Suppressor macrophage treated with lipopolysaccharide for 4 hours (primary cell): ENCODE data around the gene RABAC1.
"Not testable (repeated sequence)": the region's sequence is repeated elsewhere in the genome, so short reads cannot be mapped to it uniquely, and the experiment has no call there.

Experiments used
- DNase-seq: peaks from one replicate; pipeline ENCODE4 v3.0.0-alpha.2; 2020

RABAC1 gene

DNA sequence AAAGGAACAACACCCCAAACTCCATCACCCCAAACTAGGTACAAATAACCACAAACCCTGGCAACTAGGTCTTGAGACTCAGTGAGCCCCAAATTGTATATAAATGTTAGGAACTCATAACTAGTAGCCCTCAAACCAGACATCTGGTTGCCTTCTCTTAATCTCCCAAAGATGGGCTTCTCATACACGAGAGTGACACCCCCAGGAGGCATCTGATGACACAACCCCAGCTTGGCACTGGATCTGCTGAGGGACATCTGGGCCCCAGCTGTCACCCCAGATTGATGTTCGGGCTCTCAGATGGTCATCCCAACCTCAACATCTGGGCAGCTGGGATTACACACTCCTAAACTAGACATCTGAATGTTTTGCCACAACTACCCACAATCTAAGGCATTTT lies 14.8 kb downstream of the RABAC1 start:
- DNase-seq = no peak

DNA sequence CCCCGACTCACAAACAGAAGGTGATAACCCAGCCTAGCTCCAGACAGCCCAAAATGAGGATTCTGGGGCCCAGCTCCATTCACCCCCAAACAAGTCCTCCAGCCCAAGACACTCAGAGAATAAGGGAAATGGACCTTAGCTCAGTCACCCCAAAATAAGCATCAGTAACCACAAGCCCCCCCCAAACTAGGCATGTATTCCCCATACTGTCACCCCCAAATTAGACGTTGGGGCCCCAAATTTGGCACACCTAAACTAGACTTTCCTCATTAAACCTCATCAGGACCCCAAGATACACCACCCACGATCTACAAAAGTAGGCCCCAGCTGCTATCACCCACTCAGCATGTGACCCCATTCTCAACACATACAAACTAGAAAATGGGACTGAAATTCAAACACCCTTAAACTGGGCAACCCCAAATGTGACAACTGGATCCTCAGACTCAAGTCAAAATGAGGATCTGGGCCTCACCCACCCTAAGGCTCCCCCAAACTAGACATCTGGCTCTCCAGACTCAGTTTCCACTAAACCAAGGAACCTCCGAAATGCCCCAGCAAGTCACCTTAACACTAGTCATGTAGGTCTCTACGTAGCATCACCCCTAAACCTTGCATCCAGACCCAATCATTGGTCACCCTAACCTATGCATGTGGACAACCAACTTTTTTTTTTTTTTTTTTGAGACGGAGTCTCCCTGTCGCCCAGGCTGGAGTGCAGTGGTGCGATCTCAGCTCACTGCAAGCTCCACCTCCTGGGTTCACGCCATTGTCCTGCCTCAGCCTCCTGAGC lies 17.5 kb downstream of the RABAC1 start:
- DNase-seq = no peak

DNA sequence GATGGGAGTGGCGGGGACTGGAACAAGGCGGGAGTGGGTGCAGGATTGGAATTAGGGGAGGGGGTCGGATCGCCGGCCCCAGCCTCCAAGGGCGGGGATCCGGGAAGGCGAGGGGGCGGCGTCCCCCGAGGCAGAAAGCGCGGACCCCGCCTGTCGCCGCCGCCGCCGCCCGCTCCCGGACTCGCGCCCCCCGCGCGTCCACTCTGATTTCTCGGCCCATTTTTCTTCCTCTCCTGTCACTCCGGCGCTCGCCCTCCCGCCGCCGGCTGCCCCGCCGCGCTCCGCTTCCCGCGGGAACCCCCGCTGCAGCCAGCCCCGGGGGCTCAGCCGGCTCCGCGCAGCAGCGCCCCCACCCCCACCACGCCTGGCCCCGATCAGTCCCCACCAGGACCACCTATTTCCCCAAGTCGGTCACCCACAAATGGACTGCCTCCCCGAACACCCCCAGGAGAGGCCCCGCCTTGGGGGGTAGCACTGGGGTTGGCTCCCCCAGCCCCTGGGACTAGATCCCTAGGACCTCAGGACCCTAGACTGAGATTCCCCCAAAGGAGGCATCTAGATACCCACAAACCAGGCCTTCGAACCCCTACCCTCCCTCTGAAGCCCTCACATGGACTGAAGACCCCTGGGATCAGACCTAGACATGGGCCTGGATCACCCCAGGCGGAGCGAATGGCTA lies 18.3 kb downstream of the RABAC1 start:
- DNase-seq = no peak

DNA sequence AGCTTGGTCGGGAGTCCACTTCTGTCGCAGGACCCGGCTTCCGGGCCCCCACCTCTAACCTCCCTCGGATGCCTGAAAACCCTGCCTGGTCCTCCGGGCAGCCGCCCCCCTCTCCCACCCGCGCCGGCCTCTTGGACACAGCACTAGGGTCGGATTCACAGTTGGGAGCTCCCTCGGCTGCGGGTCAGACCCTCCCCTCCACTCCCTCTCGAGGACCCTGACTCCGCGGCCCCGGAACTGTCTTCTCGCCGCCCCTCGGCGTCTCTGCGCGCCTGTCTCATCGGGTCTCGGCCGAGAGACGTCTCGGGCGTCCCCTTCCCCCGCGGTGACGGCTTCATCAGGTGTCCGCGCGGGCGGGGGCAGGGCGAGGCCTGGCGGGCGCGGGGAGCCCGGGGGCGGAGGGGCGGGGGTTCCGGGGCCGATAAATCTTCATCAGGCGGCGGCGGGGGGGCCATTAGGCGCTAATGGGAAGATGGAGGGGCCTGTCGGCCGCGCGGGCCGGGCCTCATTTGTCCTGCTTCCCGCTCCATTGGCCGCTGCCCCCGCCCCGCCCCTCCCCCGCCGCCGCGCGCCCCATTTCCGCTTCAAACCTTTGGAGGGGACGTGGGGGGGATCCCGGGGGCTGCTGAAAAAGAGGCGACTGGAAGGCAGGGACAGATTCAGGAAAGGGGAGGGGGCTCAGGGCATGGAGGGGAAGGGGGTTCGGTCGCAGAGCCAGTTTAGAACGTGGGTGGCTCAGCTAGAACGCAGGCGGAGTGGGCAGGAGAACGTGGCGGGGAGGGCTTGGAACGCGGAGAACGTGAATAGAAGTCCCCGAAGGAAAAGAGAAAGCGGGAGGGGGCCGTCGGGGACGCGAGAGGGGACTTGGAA lies 19.0 kb downstream of the RABAC1 start:
- no peak for DNase-seq

DNA sequence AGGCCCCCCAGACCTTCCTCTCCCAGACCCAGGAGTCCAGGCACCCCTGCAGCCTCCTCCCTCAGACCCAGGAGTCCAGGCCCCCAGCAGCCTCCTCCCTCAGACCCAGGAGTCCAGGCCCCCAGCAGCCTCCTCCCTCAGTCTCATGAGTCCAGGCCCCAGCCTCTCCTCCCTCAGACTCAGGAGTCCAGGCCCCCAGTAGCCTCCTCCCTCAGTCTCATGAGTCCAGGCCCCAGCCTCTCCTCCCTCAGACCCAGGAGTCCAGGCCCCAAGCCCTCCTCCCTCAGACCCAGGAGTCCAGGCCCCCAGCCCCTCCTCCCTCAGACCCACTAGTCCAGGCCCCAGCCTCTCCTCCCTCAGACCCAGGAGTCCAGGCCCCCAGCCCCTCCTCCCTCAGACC lies 19.9 kb downstream of the RABAC1 start:
- DNase-seq = not testable (repeated sequence)

DNA sequence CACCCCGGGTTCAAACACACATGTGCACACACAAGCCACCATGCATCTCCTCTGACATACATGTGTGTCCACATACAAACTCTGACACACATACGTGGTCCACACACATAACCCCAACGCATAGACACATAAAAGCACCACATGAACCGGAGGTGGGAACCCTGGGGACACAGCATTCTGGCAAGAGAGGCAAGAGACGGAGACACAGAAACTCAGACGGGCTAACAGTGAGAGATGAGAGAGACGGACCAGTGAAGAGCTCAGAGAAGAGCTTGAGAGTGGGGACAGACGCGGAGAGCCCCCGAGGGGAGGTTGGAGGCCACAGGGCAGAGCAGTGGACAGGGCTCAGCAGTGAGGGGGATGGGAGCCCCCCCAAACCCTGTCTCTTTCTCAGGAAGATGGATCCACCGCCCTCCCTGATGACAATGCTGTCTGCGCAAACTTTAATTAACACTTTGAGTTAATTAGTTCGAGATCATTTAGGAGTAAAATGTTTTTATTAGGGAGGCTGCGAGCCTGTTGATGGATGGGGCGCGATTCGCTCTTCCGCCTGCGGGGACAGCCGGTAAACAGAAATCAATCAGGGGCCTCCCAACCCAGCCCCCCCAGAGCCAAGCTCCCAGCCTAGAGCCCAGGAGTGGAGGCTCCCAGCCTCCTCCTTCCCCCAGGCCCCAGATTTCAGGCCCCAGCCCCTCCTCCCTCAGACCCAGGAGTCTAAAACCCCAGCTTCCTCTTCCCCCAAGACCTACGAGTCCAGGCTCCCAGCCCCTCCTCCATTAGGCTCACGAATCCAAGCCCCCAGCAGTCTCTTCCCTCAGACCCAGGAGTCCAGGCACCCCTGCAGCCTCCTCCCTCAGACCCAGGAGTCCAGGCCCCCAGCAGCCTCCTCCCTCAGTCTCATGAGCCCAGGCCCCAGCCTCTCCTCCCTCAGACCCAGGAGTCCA lies 21.3 kb downstream of the RABAC1 start:
- DNase-seq = no peak

DNA sequence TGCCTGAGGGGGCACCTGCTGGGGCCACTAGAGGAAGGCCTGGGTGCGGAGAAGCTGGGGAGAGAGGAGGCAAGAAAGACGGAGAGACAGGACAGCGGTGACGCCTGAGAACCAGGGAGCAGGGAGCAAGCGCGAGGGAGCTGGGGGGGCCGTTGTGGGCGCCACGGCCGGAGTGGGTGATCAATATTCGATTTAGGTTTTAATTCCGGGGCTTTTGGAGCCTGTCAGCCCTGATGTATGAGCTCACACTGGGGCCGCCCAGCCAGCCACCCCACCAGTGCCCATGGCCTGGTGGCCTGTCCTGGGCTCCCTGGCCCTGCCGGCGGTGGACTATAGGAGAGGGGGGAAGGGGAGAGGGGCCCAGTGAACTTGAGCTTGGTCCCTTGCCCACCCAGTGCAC lies 22.2 kb downstream of the RABAC1 start:
- no peak for DNase-seq

DNA sequence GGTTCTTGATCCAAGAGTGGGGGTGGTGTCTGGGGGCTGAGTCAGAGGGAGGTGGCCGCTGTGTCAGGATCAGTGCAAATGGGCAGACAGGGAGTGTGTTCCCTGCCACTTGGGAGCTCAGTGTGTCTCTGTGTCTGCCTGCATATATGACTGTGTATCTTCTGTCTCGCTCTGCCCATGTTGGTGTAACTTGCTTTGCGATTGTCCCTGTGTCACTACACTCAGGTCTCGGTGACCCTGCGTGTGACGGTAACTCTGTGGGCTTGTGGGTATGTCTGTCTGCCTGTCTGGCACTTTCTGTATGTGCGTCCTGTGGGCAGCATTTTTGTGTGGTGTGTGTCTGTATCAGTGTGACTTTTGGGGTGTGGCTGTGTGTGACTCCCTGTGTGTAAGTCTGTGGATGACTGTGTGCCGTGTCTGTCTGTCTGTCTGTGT lies 22.7 kb downstream of the RABAC1 start:
- no peak for DNase-seq

DNA sequence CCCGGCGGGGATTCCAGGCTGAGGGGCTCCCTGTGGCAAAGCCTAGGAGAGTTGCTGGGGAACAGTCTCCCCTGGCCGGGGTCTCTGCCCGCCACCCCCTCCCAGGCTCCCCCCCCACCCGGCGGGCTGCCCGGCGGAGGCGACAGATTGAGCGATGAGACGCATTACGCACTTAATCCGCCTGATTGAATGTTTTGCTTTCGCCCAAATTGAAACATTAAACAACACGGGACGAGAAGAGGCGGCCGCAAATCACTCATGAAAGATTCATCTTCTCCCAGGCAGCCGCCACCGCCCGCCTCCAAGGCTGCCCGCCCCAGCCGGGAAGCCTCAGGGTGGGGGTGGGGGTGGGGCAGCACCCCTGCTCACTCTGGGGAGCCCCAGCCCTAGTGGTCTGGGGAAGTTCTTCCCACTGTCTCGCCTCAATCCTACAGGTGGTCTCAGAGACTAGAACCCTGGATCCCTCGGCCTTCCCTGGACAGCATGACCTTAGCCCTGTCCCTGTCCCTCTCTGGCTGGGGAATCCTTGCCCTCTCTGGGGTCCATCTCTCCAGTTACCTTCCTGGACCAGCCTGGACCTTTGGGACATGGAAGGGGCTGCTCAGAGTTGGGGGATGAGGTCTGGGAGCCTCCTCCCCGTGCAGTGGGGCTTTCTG lies 23.2 kb downstream of the RABAC1 start:
- DNase-seq = no peak

DNA sequence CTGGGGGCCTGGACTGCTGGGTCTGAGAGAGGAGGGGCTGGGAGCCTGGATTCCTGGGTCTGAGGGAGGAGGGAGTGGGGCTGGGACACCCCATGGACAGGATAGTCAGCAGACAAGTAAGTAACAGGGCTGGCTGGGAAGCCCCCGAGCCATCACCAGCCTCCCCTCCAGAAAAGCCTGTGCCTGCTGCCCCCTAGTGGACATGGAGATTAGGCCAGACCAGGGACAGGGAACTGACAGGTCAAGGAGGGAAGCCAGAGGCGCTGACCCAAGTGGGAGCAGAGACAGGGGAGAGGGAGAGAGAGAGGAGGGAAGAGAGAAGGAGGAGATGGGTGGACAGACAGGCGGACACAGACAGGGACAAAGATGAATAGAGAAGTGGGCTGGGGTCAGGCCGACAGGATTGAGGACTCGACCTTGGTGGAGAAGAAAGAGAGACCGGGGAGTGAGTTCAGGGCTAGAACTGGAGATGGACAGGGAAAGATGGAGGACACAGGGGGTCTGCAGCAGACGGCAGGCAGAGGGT lies 24.2 kb downstream of the RABAC1 start:
- DNase-seq = peak; percentile 81

DNA sequence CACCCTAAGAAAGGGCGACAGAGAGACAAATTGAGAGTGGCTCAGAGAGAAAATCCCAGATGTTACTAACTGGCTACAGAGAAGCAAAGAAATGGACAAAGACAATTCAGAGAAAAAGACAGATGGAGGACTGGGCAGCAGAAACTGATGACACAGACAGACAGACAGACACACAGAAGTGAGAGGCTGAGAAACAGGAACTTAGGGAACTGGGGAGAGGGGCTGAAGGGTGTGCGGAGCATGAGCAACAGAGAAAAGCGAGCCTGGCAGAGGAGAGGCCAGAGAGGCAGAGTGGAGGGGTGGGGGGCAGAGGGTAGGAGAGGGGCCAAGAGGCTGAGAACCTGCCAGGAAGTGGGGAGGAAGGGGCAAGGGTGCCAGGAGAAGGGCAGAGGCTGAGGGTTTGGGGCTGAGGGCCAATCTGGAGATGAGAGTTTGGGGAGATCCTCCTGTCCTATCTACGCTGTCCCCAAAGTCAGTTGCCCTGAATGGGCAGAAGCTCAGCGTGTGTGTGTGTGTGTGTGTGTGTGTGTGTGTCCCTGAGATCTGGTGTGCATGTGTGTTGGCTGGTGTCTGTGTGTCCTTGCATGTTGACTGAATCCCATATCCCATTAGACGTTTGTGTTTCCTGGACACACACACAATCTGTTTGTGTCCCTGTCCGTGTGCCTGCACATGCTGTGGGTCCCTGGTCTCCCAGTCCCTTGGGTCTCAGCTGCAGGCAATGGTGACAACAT lies 25.3 kb downstream of the RABAC1 start:
- DNase-seq = no peak

DNA sequence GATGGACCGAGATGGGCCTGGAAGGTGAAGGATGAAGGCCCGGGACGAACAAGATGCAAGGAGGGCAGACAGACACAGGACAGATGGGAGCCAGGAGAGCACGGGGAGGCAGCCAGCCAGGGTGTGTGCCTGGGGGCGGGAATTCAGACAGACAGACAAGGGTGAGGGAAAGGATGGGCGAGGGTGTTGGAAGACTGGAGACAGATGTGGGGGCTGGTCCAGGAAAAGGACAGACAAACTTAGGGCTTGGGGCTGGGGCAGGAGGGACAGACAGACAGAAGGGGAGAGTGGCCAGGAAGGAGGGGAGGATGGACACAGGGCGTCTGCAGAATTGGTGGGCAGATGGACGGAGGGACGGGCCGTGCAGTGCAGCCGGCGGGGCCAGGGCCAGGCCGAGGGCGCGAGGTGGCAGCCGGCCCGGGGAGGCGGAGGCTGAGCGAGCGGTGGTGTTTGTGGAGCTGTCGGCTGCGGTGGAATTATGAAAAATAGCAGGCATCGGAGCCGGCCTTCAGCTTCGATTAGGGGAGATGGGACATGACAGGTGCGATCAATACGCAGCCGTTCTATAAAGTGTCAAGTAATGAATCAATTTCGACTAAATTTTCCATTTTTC lies 26.3 kb downstream of the RABAC1 start:
- DNase-seq = no peak

DNA sequence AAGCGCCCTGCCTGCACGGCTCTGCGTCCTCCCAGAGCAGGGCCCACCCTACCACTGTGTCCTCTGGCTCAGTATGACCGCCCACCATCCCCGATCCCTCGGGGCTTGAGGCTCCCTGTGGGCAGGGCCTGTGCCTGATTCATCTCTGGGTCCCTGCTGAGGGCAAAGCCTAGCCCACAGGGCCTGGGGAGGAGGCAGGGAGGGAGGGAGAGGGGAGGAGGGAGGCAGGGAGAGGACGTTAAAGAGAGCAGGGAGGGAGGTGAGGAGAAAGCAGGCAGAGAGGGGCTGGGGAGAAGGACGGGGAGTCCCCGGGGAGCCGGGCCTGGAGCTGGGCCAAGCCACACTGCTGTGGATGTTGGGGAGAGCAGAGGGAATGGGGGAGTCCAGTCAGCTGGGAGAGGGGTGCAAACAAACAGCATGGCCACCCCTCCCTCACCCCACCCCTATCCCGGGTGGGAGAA lies 26.8 kb downstream of the RABAC1 start:
- no peak for DNase-seq

DNA sequence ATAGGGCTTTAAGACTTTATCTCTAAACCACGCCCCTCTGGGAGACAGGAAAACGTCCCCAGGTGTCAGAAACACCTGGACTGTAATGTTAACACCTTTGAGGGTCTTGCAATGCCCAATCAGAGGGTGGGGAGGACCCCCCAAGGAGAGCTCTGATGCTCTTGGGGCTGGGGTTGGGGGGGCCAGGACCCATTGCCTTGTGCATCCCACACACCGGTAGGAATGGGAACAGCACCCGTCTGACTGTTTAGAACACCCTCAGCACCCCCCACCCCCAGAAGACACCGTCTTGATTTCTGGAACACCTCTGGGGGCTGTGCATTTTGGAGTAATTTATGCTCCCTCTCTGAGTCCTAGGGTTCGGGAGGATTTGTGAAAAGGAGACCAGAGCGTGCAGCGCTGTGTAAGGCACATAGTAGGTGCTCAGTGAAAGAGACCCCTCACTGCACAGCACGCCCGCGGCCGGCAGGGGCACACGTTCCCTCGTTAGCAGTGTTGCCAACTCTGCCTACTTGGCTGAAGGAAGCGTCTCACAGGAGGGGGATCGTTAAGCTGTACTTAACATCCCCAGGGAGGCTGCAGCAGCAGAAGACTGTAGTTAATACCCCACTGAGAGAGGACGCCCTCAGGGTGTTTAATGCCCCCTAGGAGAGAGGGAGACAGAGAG lies 28.1 kb downstream of the RABAC1 start:
- no peak for DNase-seq

DNA sequence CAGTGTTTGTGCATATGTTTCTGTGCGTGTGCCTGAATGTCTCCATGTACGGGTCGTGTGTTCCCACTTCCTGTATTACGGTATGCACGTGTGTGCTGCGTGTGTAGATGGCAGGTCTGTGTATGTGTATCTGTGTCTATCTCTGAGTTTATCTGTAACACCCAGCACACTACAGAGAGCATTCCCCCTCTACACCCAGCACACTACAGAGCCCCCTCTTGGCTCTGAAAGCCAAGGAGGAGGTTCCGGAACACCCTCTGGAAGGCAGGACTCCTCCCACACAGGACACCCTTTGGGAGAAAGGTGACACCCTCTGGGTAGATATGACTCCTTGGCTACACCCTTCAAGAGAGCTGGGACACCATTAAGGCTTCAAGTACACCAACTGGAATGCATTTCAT lies 28.8 kb downstream of the RABAC1 start:
- DNase-seq = no peak

DNA sequence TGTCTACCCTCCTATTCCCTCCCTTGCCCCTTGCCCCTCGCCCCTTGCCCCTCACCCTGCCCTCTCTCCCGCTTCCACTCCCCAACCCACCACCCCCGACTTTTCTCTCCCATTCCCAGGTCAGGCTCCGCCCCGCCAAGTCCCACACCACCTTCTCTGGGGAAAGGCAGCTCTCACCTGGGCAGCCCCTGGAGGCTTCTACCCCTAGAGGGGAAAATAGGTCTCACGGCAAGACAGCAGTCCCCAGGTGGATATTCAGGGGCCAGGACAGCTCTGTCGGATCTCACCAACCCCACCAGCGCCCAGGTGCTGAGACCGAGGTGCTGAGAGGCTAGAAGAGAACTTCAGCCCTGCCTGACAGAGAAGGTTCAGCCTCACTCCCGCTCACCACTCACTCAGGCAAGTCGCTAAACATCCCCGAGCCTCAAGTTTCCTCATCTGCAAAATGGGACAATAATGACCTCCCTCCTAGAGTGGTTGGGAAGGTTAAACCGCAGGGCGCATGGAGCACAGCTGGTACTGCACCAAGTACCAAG lies 29.5 kb downstream of the RABAC1 start:
- DNase-seq = no peak

DNA sequence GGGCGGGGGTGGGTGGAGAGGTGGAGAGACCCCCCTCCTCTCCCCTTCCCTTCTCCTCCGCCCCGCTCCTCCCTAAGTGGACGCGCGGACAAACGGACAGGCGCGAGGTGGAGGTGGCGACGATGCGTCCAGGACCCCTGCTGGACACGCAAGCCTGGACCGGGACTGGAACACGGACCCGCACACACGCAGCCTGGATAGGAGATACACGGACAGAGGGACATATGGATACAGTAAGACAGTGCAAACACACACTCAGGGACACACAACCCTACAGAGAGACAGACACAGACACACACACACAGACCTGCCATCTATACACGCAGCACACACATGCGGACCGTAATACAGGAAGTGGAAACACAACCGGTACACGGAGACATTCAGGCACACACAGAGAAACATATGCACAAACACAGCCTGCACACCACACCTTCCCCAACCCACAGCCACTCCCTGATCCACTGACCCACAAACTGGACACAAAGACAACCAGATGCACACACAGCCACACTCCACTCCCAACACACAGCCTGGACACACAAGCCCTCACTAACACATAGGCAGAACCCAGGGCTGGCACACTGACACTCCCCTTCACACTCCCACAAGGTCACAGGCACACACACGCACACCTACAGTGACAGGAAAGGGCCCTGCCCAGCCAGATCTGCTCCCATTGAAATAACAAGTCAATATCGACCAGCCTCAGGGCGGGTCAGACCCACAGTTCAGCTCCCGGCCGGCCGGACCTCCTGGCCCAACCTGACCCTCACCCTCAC lies 30.2 kb downstream of the RABAC1 start:
- DNase-seq = no peak

DNA sequence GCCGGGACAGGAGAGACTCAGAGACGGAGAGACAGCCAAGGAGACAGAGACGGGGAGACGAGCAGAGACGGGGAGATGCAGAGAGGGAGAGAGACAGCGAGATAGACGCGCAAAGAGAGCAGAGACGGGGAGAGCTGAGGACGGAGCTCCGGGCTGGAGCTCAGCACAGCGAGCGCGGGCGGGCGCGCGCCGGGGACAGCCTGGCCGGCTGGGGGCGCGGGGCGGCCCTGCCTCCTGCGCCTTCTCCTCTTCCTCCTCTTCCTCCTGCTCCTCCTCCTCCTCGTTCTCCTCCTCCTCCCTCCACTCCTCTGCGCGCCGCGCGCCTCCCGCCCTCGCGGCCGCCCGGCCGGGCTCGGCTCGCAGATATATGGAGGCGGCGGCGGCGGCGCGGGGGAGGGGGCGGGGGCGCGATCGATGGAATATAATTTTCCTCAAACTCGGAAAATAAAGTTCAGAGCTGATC lies 30.9 kb downstream of the RABAC1 start, which contains the start of gene ERFL:
TSS of gene ERFL (minus strand) at position 229 of the 463 bp plus-strand sequence. CDS start 15,530 bp downstream, outside the sequence.
- no peak for DNase-seq
